GM23338 (cell line): ENCODE data around the gene PLSCR4.

ENCODE experiments used
- CREB1 ChIP-seq: fragments of 250-450 bp; sonication (Bioruptor Pico); IDR thresholded peaks from 2 replicates; pipeline ENCODE4 v1.5.0; 2020; ENCODE audit warnings: low read depth, mild to moderate bottlenecking, moderate library complexity
- EZH2 ChIP-seq: fragments of 200-600 bp; sonication (generic); IDR thresholded peaks from one replicate; pipeline ENCODE4 v1.8.0; 2017; ENCODE audit warnings: antibody characterized with exemption, mild to moderate bottlenecking, low read depth; ENCODE audit not compliant: unreplicated experiment
- EZH2phosphoT487 ChIP-seq: fragments of 200-600 bp; sonication (generic); IDR thresholded peaks from one replicate; pipeline ENCODE4 v1.8.1; 2018; ENCODE audit warnings: antibody characterized with exemption; ENCODE audit not compliant: unreplicated experiment
- JUNB ChIP-seq: IDR thresholded peaks from one replicate; pipeline ENCODE4 v1.6.1; 2016; ENCODE audit warnings: antibody characterized with exemption; ENCODE audit not compliant: unreplicated experiment
- POLR2AphosphoS5 ChIP-seq: IDR thresholded peaks from 2 replicates; pipeline ENCODE4 v1.6.1; 2016; ENCODE audit warnings: antibody characterized with exemption, low read depth
- REST ChIP-seq: IDR thresholded peaks from one replicate; pipeline ENCODE4 v1.6.1; 2018; ENCODE audit warnings: antibody characterized with exemption; ENCODE audit not compliant: unreplicated experiment
- STAT1 ChIP-seq: IDR thresholded peaks from one replicate; pipeline ENCODE4 v1.6.1; 2016; ENCODE audit warnings: antibody characterized with exemption; ENCODE audit not compliant: unreplicated experiment
- ZNF114 ChIP-seq: fragments of 250-450 bp; sonication (Bioruptor Pico); IDR thresholded peaks from 2 replicates; pipeline ENCODE4 v1.5.0; 2020; ENCODE audit warnings: mild to moderate bottlenecking, moderate library complexity
- TF ChIP-seq, protein P1 (sequence below), 2 experiments: fragments of 200-600 bp in 1 of 2; sonication (generic) in 1 of 2; conservative IDR thresholded peaks; 2 replicates each; pipeline versions ENCODE4 v1.5.1 to v1.6.1; 2016 to 2017; ENCODE audit warnings: antibody characterized with exemption in 2 of 2, low read depth in 2 of 2, mild to moderate bottlenecking in 2 of 2, moderate library complexity in 1 of 2
- TF ChIP-seq, protein P2 (sequence below): IDR thresholded peaks from 2 replicates; pipeline ENCODE4 v1.6.1; 2016; ENCODE audit warnings: antibody characterized with exemption

- TF ChIP-seq, protein P1, sequence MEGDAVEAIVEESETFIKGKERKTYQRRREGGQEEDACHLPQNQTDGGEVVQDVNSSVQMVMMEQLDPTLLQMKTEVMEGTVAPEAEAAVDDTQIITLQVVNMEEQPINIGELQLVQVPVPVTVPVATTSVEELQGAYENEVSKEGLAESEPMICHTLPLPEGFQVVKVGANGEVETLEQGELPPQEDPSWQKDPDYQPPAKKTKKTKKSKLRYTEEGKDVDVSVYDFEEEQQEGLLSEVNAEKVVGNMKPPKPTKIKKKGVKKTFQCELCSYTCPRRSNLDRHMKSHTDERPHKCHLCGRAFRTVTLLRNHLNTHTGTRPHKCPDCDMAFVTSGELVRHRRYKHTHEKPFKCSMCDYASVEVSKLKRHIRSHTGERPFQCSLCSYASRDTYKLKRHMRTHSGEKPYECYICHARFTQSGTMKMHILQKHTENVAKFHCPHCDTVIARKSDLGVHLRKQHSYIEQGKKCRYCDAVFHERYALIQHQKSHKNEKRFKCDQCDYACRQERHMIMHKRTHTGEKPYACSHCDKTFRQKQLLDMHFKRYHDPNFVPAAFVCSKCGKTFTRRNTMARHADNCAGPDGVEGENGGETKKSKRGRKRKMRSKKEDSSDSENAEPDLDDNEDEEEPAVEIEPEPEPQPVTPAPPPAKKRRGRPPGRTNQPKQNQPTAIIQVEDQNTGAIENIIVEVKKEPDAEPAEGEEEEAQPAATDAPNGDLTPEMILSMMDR (conservative IDR thresholded peaks at IDR 0.05; ENCODE audit: low read depth in 2 of 2): no peak
- TF ChIP-seq POLR2AphosphoS5 (no peak), EZH2 (no peak), ZNF114 (CRISPR knock-in tag) (no peak), EZH2phosphoT487 (no peak), STAT1 (no peak), REST (no peak), JUNB (no peak), CREB1 (no peak)
- TF ChIP-seq, protein P2, sequence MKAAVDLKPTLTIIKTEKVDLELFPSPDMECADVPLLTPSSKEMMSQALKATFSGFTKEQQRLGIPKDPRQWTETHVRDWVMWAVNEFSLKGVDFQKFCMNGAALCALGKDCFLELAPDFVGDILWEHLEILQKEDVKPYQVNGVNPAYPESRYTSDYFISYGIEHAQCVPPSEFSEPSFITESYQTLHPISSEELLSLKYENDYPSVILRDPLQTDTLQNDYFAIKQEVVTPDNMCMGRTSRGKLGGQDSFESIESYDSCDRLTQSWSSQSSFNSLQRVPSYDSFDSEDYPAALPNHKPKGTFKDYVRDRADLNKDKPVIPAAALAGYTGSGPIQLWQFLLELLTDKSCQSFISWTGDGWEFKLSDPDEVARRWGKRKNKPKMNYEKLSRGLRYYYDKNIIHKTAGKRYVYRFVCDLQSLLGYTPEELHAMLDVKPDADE: no peak
Observed at GRCh38 chr3:146156666-146157314, 94.1 kb downstream of the PLSCR4 start.
